OCI-LY1 (cell line): ENCODE measurements around the gene IFT22.
"Not testable (repeated sequence)": the region's sequence is repeated elsewhere in the genome, so short reads cannot be mapped to it uniquely, and the experiment has no call there.

Experiments
- CTCF ChIP-seq: fragments of 200-600 bp; sonication (generic), shearing (Covaris generic); IDR thresholded peaks from 2 replicates; pipeline ENCODE4 v1.5.1; 2017; ENCODE audit warnings: mild to moderate bottlenecking, antibody characterized with exemption, low read length, moderate library complexity, mixed read lengths
- EZH2 ChIP-seq: fragments of 200-600 bp; sonication (generic), shearing (Covaris generic); IDR thresholded peaks from 2 replicates; pipeline ENCODE4 v1.8.0; 2017; ENCODE audit warnings: borderline replicate concordance, mixed run types, mild to moderate bottlenecking, antibody characterized with exemption, low read length, moderate library complexity, mixed read lengths

DNA sequence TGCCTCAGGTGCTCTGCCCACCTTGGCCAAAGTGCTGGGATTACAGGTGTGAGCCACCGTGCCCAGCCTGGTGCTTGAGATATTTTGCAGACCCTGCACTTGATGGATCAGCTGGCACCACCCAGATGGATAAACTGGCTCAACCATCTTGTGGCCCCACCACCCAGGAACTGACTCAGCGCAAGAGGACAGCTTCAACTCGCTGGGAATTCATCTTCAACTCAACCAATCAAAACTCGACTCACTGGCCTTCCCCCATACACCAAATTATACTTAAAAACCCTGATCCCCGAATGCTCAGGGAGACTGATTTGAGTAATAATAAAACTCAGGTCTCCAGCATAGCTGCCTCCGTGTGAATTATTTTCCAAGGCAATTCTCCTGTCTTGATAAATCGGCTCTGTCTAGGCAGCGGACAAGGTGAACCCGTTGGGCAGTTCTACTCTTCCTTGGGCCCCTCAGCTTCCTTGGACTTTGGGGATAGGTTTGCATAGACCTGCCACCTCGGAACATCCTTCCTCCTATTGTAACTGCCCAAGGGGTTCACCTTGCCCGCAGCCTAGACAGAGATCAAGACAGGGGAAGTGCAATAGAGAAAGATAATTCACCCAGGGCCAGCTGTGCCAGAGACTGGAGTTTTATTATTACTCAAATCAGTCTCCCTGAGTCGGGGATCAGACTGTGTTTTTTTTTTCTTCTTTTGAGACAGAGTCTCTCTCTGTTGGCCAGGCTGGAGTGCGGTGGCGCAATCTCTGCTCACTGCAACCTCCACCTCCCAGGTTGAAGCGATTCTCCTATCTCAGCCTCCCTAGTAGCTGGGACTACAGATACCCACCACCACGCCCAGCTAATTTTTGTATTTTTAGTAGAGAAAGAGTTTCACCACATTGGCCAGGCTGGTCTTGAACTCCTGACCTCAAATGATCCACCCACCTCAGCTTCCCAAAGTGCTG lies 28.3 kb downstream of the IFT22 start:
- not testable (repeated sequence) for TF ChIP-seq CTCF, EZH2
